H9 (cell line): ENCODE results near the gene SS18L1. TPM values are rescaled to one million over a fixed set of nuclear protein-coding genes. Genes with fewer than 3 reads are reported as not detected.

ENCODE experiments used
- DNase-seq: peaks from one replicate; pipeline ENCODE4 v3.0.0-alpha.2; 2017
- H2AFZ ChIP-seq: one replicate; pipeline ENCODE4 v1.6.1; 2013; ENCODE audit warnings: mild to moderate bottlenecking, low read length, control low read depth, moderate library complexity
- H2AK5ac ChIP-seq: 2 replicates; pipeline ENCODE4 v1.6.1; 2013; ENCODE audit warnings: low read length, control low read depth, mixed read lengths; ENCODE audit not compliant: insufficient read length
- H2BK120ac ChIP-seq: one replicate; pipeline ENCODE4 v1.6.1; 2013; ENCODE audit warnings: low read depth, mild to moderate bottlenecking, low read length, control low read depth, inconsistent platforms; ENCODE audit not compliant: poor library complexity, severe bottlenecking
- H2BK12ac ChIP-seq: 2 replicates; pipeline ENCODE4 v1.6.1; 2013; ENCODE audit warnings: low read length, control low read depth, mixed read lengths, low read depth; ENCODE audit not compliant: insufficient read length
- H2BK15ac ChIP-seq: 2 replicates; pipeline ENCODE4 v1.6.1; 2013; ENCODE audit warnings: low read depth, low read length, control low read depth
- H2BK20ac ChIP-seq: one replicate; pipeline ENCODE4 v1.6.1; 2013; ENCODE audit warnings: low read depth, mild to moderate bottlenecking, low read length, control low read depth, inconsistent platforms; ENCODE audit not compliant: poor library complexity, severe bottlenecking
- H2BK5ac ChIP-seq: 2 replicates; pipeline ENCODE4 v1.6.1; 2013; ENCODE audit warnings: low read length, control low read depth, mixed read lengths; ENCODE audit not compliant: insufficient read length
- H3K14ac ChIP-seq: 2 replicates; pipeline ENCODE4 v1.6.1; 2013; ENCODE audit warnings: low read length, control low read depth; ENCODE audit not compliant: insufficient read depth
- H3K18ac ChIP-seq: 2 replicates; pipeline ENCODE4 v1.6.1; 2013; ENCODE audit warnings: low read depth, mild to moderate bottlenecking, mixed read lengths, low read length, control low read depth; ENCODE audit not compliant: insufficient read length
- H3K23ac ChIP-seq: 2 replicates; pipeline ENCODE4 v1.6.1; 2013; ENCODE audit warnings: low read length, control low read depth, mixed read lengths, low read depth; ENCODE audit not compliant: insufficient read length
- H3K23me2 ChIP-seq: 2 replicates; pipeline ENCODE4 v1.6.1; 2013; ENCODE audit warnings: low read depth, mild to moderate bottlenecking, mixed read lengths, low read length, control low read depth; ENCODE audit not compliant: insufficient read length, poor library complexity, severe bottlenecking
- H3K27ac ChIP-seq: 2 replicates; pipeline ENCODE4 v1.5.1; 2013; ENCODE audit warnings: low read length, control low read depth, mixed read lengths, low read depth; ENCODE audit not compliant: insufficient read length
- H3K27me3 ChIP-seq: 2 replicates; pipeline ENCODE4 v1.6.1; 2013; ENCODE audit warnings: low read length, control low read depth, inconsistent platforms; ENCODE audit not compliant: insufficient read depth
- H3K4ac ChIP-seq: 2 replicates; pipeline ENCODE4 v1.6.1; 2013; ENCODE audit warnings: low read depth, mild to moderate bottlenecking, control low read depth, inconsistent platforms, low read length, moderate library complexity
- H3K4me1 ChIP-seq: 2 replicates; pipeline ENCODE4 v1.6.1; 2013; ENCODE audit warnings: low read length, control low read depth, inconsistent platforms; ENCODE audit not compliant: insufficient read depth
- H3K4me2 ChIP-seq: 2 replicates; pipeline ENCODE4 v1.6.1; 2013; ENCODE audit warnings: low read length, control low read depth, mixed read lengths; ENCODE audit not compliant: insufficient read length, insufficient read depth
- H3K56ac ChIP-seq: 2 replicates; pipeline ENCODE4 v1.6.1; 2013; ENCODE audit warnings: low read depth, mild to moderate bottlenecking, mixed read lengths, low read length, control low read depth; ENCODE audit not compliant: insufficient read length
- H3K79me1 ChIP-seq: 2 replicates; pipeline ENCODE4 v1.6.1; 2013; ENCODE audit warnings: low read depth, mild to moderate bottlenecking, moderate library complexity, low read length, control low read depth, inconsistent platforms; ENCODE audit not compliant: insufficient read depth, poor library complexity, severe bottlenecking
- H3K79me2 ChIP-seq: 2 replicates; pipeline ENCODE4 v1.6.1; 2013; ENCODE audit warnings: low read length, control low read depth, inconsistent platforms; ENCODE audit not compliant: insufficient read depth
- H3K9ac ChIP-seq: 2 replicates; pipeline ENCODE4 v1.6.1; 2013; ENCODE audit warnings: low read length, control low read depth, mixed read lengths; ENCODE audit not compliant: insufficient read length; ENCODE audit errors: extremely low read depth
- H3K9me3 ChIP-seq: one replicate; pipeline ENCODE4 v1.6.1; 2013; ENCODE audit warnings: low read depth, low read length, inconsistent platforms; ENCODE audit not compliant: control insufficient read depth
- H3T11ph ChIP-seq: one replicate; pipeline ENCODE4 v1.6.1; 2013; ENCODE audit warnings: mild to moderate bottlenecking, low read length, control low read depth, inconsistent platforms
- H4K20me1 ChIP-seq: one replicate; pipeline ENCODE4 v1.6.1; 2013; ENCODE audit not compliant: control insufficient read depth, insufficient read length, insufficient read depth
- H4K5ac ChIP-seq: 2 replicates; pipeline ENCODE4 v1.6.1; 2013; ENCODE audit warnings: low read depth, mild to moderate bottlenecking, mixed read lengths, low read length, control low read depth; ENCODE audit not compliant: insufficient read length
- H4K8ac ChIP-seq: replicated peaks from 2 replicates; pipeline ENCODE4 v1.6.1; 2013; ENCODE audit warnings: low read length, control low read depth, mixed read lengths, low read depth; ENCODE audit not compliant: insufficient read length
- H4K91ac ChIP-seq: 2 replicates; pipeline ENCODE4 v1.6.1; 2013; ENCODE audit warnings: low read depth, mild to moderate bottlenecking, moderate library complexity, mixed read lengths, low read length, control low read depth; ENCODE audit not compliant: insufficient read length
- H3K27ac Mint-ChIP-seq, 3 experiments: 2 replicates in 2 of 3; 3 replicates in 1 of 3; pipeline ENCODE4 v1.8.0; 2020 to 2021; ENCODE audit warnings: mixed read lengths in 3 of 3, mild to moderate bottlenecking in 1 of 3, moderate library complexity in 1 of 3
- H3K27me3 Mint-ChIP-seq: 2 replicates; pipeline ENCODE4 v1.8.0; 2021; ENCODE audit warnings: low read depth, mild to moderate bottlenecking, moderate library complexity, mixed read lengths
- H3K36me3 Mint-ChIP-seq, 3 experiments: 2 replicates in 2 of 3; 3 replicates in 1 of 3; pipeline ENCODE4 v1.8.0; 2020 to 2021; ENCODE audit warnings: low read depth in 3 of 3, mixed read lengths in 3 of 3; ENCODE audit not compliant: insufficient read depth in 1 of 3
- H3K4me1 Mint-ChIP-seq, 2 experiments: 2 replicates each; pipeline ENCODE4 v1.8.0; 2020; ENCODE audit warnings: mixed read lengths in 2 of 2
- H3K4me3 Mint-ChIP-seq, 2 experiments: 2 replicates in 1 of 2; 3 replicates in 1 of 2; pipeline ENCODE4 v1.8.0; 2020 to 2021; ENCODE audit warnings: mild to moderate bottlenecking in 2 of 2, mixed read lengths in 2 of 2, moderate library complexity in 1 of 2
- H3K9me3 Mint-ChIP-seq, 2 experiments: 2 replicates in 1 of 2; 3 replicates in 1 of 2; pipeline ENCODE4 v1.8.0; 2020; ENCODE audit warnings: mild to moderate bottlenecking in 2 of 2, mixed read lengths in 2 of 2, moderate library complexity in 1 of 2
- CTCF ChIP-seq: fragments of 200-600 bp; sonication (generic); conservative IDR thresholded peaks from 3 replicates; pipeline ENCODE4 v1.8.0; 2021; ENCODE audit warnings: antibody characterized with exemption, mild to moderate bottlenecking
- WGBS: extraction: QIAGEN DNeasy Blood & Tissue Kit; methylation state at CpG from one replicate; pipeline ENCODE4 v1.1.7; 2013; ENCODE audit warnings: missing lambda C conversion rate, low lambda C conversion rate, mixed read lengths; ENCODE audit not compliant: insufficient read length; ENCODE audit errors: extremely low coverage; 5-methylcytosine and 5-hydroxymethylcytosine counted together
- total RNA-seq: library from RNA; stranded (reverse); gene quantifications from 2 replicates; pipeline ENCODE4 v1.2.1, GENCODE V29; 2021

Gene SS18L1
- total RNA-seq, 1 experiment from 2014 or later = 22.2 TPM

GRCh38 chr20:62198496-62198895 is 54.9 kb downstream of the SS18L1 start:
- Mint-ChIP-seq H3K4me1 (no peaks in the 10 kb centered on the region), H3K36me3 (peaks cover 24 to 53% (median 51%) of the 10 kb centered on the region in 3 experiments; a peak in 6 of 7 replicates), H3K27me3 (no peaks in the 10 kb centered on the region), H3K27ac (peak overlapping the region in 1 of 3 experiments; percentile 33; a peak in 1 of 7 replicates), H3K9me3 (no peaks in the 10 kb centered on the region), H3K4me3 (no peak overlapping the region)
- Histone ChIP-seq H2BK15ac (no peak overlapping the region), H2BK5ac (no peak overlapping the region), H3T11ph (no peak overlapping the region), H3K27me3 (no peaks in the 10 kb centered on the region), H3K79me1 (no peaks in the 10 kb centered on the region), H3K9me3 (no peaks in the 10 kb centered on the region), H3K79me2 (no peaks in the 10 kb centered on the region), H3K4ac (no peak overlapping the region), H3K56ac (no peak overlapping the region), H2AFZ (no peak overlapping the region), H3K23me2 (no peaks in the 10 kb centered on the region), H2BK120ac (no peak overlapping the region), H3K4me1 (no peaks in the 10 kb centered on the region), H2BK20ac (no peak overlapping the region), H2AK5ac (no peak overlapping the region), H4K5ac (no peak overlapping the region), H3K14ac (no peak overlapping the region), H3K23ac (no peak overlapping the region), H4K8ac (no peak overlapping the region), H3K9ac (no peak overlapping the region), H3K4me2 (no peak overlapping the region), H4K91ac (no peak overlapping the region), H3K27ac (no peak overlapping the region), H4K20me1 (no peaks in the 10 kb centered on the region), H2BK12ac (no peak overlapping the region), H3K18ac (no peak overlapping the region)
- no peak for DNase-seq
- no CpG with 5 or more reads among the region's 17 CpGs for WGBS
- no peak for TF ChIP-seq CTCF
